ENCODE results near the gene RPA3. TPM values are rescaled to one million over a fixed set of nuclear protein-coding genes. Genes with fewer than 3 reads are reported as not detected.

RPA3 gene
- total and polyA plus RNA-seq, 9 of the 15 experiments (the other 6 are each of a cell fraction or from before 2014, with no cell fraction given) = 68.5 to 265 (median 125) TPM

- H3K9me3 ChIP-seq (replicated peaks; ENCODE audit: control insufficient read depth, insufficient read depth, low read depth, low read length) = no peaks in the 10 kb centered on the region
- ChIA-PET POLR2A (interaction anchor here (0.9 to 1.2 kb wide), 2 partner anchors 10 to 152 kb away, joined by 3 read pairs; no protein-coding TSS in a partner anchor), CTCF (ENCODE audit: low intra/inter-chr PET ratio) (no interaction called here)
- no peak overlapping the region for H2AFZ ChIP-seq (ENCODE audit: low read depth, low read length)
- no peaks in the 10 kb centered on the region for H4K20me1 ChIP-seq (replicated peaks; ENCODE audit: control insufficient read depth, insufficient read depth, low read length)
- ATAC-seq (no peak), DNase-seq (ENCODE audit: extremely low read depth in 1 of 4, low spot score in 3 of 4) (no peak), FAIRE-seq (no peak)
- H3K9me1 ChIP-seq (ENCODE audit: control insufficient read depth, insufficient read depth, low read length) = no peaks in the 10 kb centered on the region
- 46% methylated on average over 6 of the region's 6 CpGs for WGBS (ENCODE audit: insufficient coverage, low coverage, missing lambda C conversion rate)
- peaks cover 0 to 8% of the 10 kb centered on the region in 2 experiments; a peak in 2 of 5 replicates for H3K4me1 ChIP-seq (replicated peaks in 1 of 2; ENCODE audit: control insufficient read depth in 2 of 2, insufficient read depth in 2 of 2, low read length in 2 of 2)
- H3K4me2 ChIP-seq (ENCODE audit: insufficient read depth, low read length) = no peak overlapping the region
- no TSS peak for BruUV-seq (replicated peaks)
- no peaks in the 10 kb centered on the region for H3K79me2 ChIP-seq (ENCODE audit: control insufficient read depth, insufficient read depth, low read length)
- in situ Hi-C loops (cut with MboI) (no loop called here), intact Hi-C loops (cut with micrococcal nuclease) (loop anchor here (10.0 kb wide), 1 partner anchor 286 kb away; no protein-coding TSS in a partner anchor)
- H3K27me3 ChIP-seq (ENCODE audit: control insufficient read depth in 2 of 2, insufficient read depth in 2 of 2, low read length in 2 of 2) = no peaks in the 10 kb centered on the region
- no peaks in the 10 kb centered on the region for H3K36me3 ChIP-seq (ENCODE audit: control insufficient read depth, insufficient read depth, low read length)
- no peak overlapping the region for H3K9ac ChIP-seq (ENCODE audit: insufficient read depth in 1 of 2, low read depth in 2 of 2, low read length in 2 of 2)
- no peak overlapping the region for H3K27ac ChIP-seq (ENCODE audit: extremely low read depth, low read depth, low read length)
- no peak overlapping the region for H3K4me3 ChIP-seq
- no peak for TF ChIP-seq ZNF263 (CRISPR knock-in tag; IDR thresholded peaks at IDR 0.05; ENCODE audit: borderline replicate concordance)
- TF ChIP-seq ATF4 (CRISPR knock-in tag; IDR thresholded peaks at IDR 0.05) = no peak
- no peak for TF ChIP-seq U2AF1 (optimal IDR thresholded peaks at IDR 0.05; ENCODE audit: low read depth, low read length)
- no peak for TF ChIP-seq ARHGAP35 (IDR thresholded peaks at IDR 0.05; ENCODE audit: partially characterized antibody)
- TF ChIP-seq ZNF407 (IDR thresholded peaks at IDR 0.05; ENCODE audit: low read depth) = no peak
- TF ChIP-seq, protein P1, sequence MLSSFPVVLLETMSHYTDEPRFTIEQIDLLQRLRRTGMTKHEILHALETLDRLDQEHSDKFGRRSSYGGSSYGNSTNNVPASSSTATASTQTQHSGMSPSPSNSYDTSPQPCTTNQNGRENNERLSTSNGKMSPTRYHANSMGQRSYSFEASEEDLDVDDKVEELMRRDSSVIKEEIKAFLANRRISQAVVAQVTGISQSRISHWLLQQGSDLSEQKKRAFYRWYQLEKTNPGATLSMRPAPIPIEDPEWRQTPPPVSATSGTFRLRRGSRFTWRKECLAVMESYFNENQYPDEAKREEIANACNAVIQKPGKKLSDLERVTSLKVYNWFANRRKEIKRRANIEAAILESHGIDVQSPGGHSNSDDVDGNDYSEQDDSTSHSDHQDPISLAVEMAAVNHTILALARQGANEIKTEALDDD (IDR thresholded peaks at IDR 0.05) = no peak
- TF ChIP-seq PHB2 (IDR thresholded peaks at IDR 0.05; ENCODE audit: low read depth) = no peak
- TF ChIP-seq, protein P2, sequence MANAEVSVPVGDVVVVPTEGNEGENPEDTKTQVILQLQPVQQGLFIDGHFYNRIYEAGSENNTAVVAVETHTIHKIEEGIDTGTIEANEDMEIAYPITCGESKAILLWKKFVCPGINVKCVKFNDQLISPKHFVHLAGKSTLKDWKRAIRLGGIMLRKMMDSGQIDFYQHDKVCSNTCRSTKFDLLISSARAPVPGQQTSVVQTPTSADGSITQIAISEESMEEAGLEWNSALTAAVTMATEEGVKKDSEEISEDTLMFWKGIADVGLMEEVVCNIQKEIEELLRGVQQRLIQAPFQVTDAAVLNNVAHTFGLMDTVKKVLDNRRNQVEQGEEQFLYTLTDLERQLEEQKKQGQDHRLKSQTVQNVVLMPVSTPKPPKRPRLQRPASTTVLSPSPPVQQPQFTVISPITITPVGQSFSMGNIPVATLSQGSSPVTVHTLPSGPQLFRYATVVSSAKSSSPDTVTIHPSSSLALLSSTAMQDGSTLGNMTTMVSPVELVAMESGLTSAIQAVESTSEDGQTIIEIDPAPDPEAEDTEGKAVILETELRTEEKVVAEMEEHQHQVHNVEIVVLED (CRISPR knock-in tag; IDR thresholded peaks at IDR 0.05) = no peak
- TF ChIP-seq TRIM28 (IDR thresholded peaks at IDR 0.05) = no peak
Measured at GRCh38 chr7:7688310-7688709, 30.1 kb downstream of the RPA3 start.
